Measurements from ENCODE around the gene UTP11. TPM values are rescaled to one million over a fixed set of nuclear protein-coding genes. Genes with fewer than 3 reads are reported as not detected.

Gene UTP11
- total RNA-seq, 2 experiments from 2014 or later: 8.7 to 9.4 TPM

- ChIA-PET CTCF (no interaction called here), POLR2A (no interaction called here)
- Histone ChIP-seq H3K27ac (ENCODE audit: low read depth in 1 of 2, low read length in 2 of 2) (no peak overlapping the region), H3K9me3 (ENCODE audit: control insufficient read depth in 1 of 2, insufficient read depth in 1 of 2, low read length in 2 of 2) (no peaks in the 10 kb centered on the region), H3K27me3 (ENCODE audit: control insufficient read depth in 1 of 2, insufficient read depth in 2 of 2, low read length in 2 of 2) (no peaks in the 10 kb centered on the region), H3K4me3 (ENCODE audit: low read length) (no peak overlapping the region), H3K36me3 (ENCODE audit: insufficient read depth, low read length) (no peaks in the 10 kb centered on the region), H3K4me1 (ENCODE audit: insufficient read depth, low read length) (no peaks in the 10 kb centered on the region)
- H3K4me3 Mint-ChIP-seq: no peak overlapping the region
- no peak for TF ChIP-seq CTCF (IDR thresholded peaks at IDR 0.05)
- DNase-seq (no peak), ATAC-seq (ENCODE audit: poor library complexity) (no peak)
- no peaks in the 10 kb centered on the region for H3K9me3 Mint-ChIP-seq
- H3K4me1 Mint-ChIP-seq (ENCODE audit: low read depth): no peaks in the 10 kb centered on the region
- H3K27ac Mint-ChIP-seq: no peak overlapping the region
- H3K36me3 Mint-ChIP-seq (ENCODE audit: low read depth): no peaks in the 10 kb centered on the region
- intact Hi-C loops (cut with DNase I, micrococcal nuclease): no loop called here
- H3K27me3 Mint-ChIP-seq: peaks cover 11% of the 10 kb centered on the region
Measured at GRCh38 chr1:38062361-38063288, 50.1 kb downstream of the UTP11 start.

- H3K36me3 ChIP-seq (ENCODE audit: insufficient read depth, low read length): no peaks in the 10 kb centered on the region
- peaks cover 18% of the 10 kb centered on the region for H3K27me3 Mint-ChIP-seq
- ATAC-seq (ENCODE audit: poor library complexity): no peak
- H3K27ac ChIP-seq (ENCODE audit: low read depth in 1 of 2, low read length in 2 of 2): no peak overlapping the region
- no peaks in the 10 kb centered on the region for H3K4me1 ChIP-seq (ENCODE audit: insufficient read depth, low read length)
- no peaks in the 10 kb centered on the region for H3K36me3 Mint-ChIP-seq (ENCODE audit: low read depth)
- H3K4me3 Mint-ChIP-seq: no peak overlapping the region
- no peaks in the 10 kb centered on the region for H3K9me3 Mint-ChIP-seq
- intact Hi-C loops (cut with DNase I, micrococcal nuclease): no loop called here
- no peaks in the 10 kb centered on the region for H3K4me1 Mint-ChIP-seq (ENCODE audit: low read depth)
- H3K4me3 ChIP-seq (ENCODE audit: low read length): no peak overlapping the region
- peaks cover 0 to 4% of the 10 kb centered on the region in 2 experiments for H3K27me3 ChIP-seq (ENCODE audit: control insufficient read depth in 1 of 2, insufficient read depth in 2 of 2, low read length in 2 of 2)
- TF ChIP-seq CTCF (IDR thresholded peaks at IDR 0.05): no peak
- CTCF ChIA-PET: no interaction called here
- no peak for DNase-seq
- no peaks in the 10 kb centered on the region for H3K9me3 ChIP-seq (ENCODE audit: control insufficient read depth in 1 of 2, insufficient read depth in 1 of 2, low read length in 2 of 2)
- no peak overlapping the region for H3K27ac Mint-ChIP-seq
- POLR2A ChIA-PET: no interaction called here
Measured at GRCh38 chr1:38063616-38064015, 51.1 kb downstream of the UTP11 start.

GRCh38 chr1:38064197-38064903, 51.8 kb downstream of the UTP11 start:
- Histone ChIP-seq H3K9me3 (ENCODE audit: control insufficient read depth in 1 of 2, insufficient read depth in 1 of 2, low read length in 2 of 2) (no peaks in the 10 kb centered on the region), H3K27ac (ENCODE audit: low read depth in 1 of 2, low read length in 2 of 2) (no peak overlapping the region), H3K27me3 (ENCODE audit: control insufficient read depth in 1 of 2, insufficient read depth in 2 of 2, low read length in 2 of 2) (peaks cover 0 to 4% of the 10 kb centered on the region in 2 experiments), H3K4me1 (ENCODE audit: insufficient read depth, low read length) (no peaks in the 10 kb centered on the region), H3K4me3 (ENCODE audit: low read length) (no peak overlapping the region), H3K36me3 (ENCODE audit: insufficient read depth, low read length) (no peaks in the 10 kb centered on the region)
- H3K36me3 Mint-ChIP-seq (ENCODE audit: low read depth): no peaks in the 10 kb centered on the region
- H3K4me1 Mint-ChIP-seq (ENCODE audit: low read depth): no peaks in the 10 kb centered on the region
- no peak overlapping the region for H3K4me3 Mint-ChIP-seq
- H3K9me3 Mint-ChIP-seq: no peaks in the 10 kb centered on the region
- ChIA-PET POLR2A (no interaction called here), CTCF (no interaction called here)
- TF ChIP-seq CTCF (IDR thresholded peaks at IDR 0.05): no peak
- intact Hi-C loops (cut with DNase I, micrococcal nuclease): no loop called here
- H3K27ac Mint-ChIP-seq: no peak overlapping the region
- H3K27me3 Mint-ChIP-seq: peaks cover 22% of the 10 kb centered on the region
- no peak for ATAC-seq (ENCODE audit: poor library complexity)
- DNase-seq: no peak
